COLO829 (cell line): Measurements from ENCODE around the gene FAM216B.
A peak's percentile ranks its signal among the peaks of the same experiment; 100 is the strongest.
"Not testable (repeated sequence)": the region's sequence is repeated elsewhere in the genome, so short reads cannot be mapped to it uniquely, and the experiment has no call there.

Source experiments
- DNase-seq: peaks from one replicate; pipeline ENCODE4 v3.0.0; 2012; ENCODE audit warnings: low spot score

Gene FAM216B

DNA sequence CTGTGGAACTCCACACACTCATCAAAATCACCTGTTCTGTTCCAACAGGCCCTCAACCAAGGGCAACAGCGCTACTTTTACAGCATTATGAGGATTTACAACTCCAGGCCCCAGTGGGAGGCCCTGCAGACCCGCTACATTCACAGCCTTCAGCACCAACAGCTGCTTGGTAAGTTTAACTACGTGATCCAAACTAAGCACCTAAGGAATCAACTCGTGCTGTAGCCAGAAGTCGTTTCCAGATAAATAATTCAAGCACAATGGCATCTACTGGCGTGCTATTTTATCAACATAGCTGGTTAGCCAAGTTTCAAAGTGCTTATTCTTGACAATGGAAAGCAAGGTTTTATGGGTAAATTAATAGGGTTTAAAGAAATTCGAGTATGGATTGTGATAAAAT lies 5.3 kb downstream of the FAM216B start:
- DNase-seq: no peak

- DNase-seq: no peak
Measured at GRCh38 chr13:42788601-42789000, 7.2 kb downstream of the FAM216B start.

GRCh38 chr13:42792154-42792553 lies 10.8 kb downstream of the FAM216B start:
- no peak for DNase-seq

DNA sequence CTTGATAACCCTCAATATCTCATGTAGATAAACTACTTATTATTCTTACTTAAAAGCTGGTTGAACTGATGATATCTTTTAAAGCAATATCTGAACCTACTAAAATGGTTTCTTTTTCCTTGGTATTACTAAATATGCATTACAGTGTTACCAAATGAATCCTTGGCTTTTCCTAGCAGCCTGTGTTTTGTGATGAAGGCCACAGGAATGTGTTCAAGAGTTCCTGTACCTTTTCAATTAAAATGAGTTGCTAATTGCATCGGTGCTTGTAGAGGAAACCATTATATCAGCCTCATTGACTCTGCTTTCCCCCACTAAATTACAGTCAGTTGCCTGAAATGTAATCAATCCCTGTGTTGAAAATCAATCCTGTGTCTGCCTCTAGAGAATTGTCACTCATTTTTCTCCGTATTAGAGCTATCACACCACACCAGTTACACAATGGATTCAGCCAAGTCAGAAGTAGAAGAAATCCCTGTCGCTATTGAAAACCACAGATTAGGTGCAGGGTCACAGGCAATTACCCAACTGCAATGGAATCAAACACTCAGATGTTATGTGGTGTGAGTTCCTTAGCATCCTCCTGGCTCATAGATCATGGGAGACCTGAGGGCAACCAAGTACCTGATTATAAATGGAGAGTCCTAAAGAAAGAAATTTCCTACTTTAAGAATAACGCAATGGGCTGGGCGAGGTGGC lies 13.3 kb downstream of the FAM216B start:
- no peak for DNase-seq

GRCh38 chr13:42795666-42796065 lies 14.3 kb downstream of the FAM216B start:
- no peak for DNase-seq

- DNase-seq: no peak
Measured at GRCh38 chr13:42796747-42797356, 15.5 kb downstream of the FAM216B start.

- peak; percentile 12 for DNase-seq
Measured at GRCh38 chr13:42798118-42798517, 16.7 kb downstream of the FAM216B start.

DNA sequence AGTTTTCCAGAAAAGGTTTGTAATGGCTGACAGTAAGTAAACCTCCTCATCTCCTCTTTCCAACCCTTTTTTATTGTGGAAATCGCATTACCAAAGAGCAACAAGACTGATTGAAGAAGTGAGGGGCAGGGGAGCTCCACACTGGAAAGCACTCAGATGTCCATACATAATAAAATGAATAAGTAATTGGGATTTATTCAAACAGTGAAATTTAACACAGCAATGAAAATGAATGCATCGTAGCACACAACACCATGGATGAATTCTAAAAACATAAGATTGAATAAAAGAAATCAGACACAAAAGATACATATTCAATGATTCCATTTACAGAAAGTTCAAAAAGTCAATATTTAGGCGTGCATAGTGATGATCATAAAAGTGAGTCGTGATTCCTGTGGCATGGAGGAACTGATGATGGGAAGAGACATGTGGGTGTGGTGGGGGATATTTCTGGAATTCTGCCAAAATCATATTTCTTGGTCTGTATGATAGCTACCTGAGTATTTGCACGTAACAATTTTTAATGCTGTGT lies 18.8 kb downstream of the FAM216B start:
- DNase-seq: no peak

GRCh38 chr13:42803563-42804204 lies 22.3 kb downstream of the FAM216B start:
- DNase-seq: no peak

DNA sequence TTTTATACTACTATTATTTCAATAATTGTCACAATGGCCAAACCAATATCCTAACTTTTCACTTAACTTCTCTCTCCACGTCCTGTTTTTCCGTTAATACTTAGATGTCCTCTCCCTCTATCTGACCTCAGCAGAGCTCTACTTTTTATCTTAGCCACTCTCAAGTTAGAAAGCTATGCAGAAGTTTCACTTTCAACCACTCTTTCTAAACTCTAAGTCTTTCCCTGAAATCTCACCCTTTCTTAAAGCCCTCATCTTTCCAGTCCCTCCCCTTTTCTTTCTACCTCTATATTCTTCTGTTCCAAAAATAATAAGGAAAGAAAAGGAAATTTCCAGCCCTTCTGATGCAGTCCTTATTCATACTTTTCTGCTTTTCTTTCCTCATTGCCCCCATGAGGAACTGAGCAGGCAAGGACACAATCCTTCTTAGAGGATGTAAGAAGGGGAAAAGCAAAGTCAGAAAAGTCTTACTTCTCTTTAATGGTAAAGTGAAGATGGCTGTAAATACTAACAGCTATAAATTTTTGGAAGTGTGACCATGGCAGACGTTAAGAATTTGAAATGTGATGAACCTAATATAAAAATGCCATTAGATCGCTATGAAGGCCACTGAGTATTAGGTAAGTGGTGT lies 23.0 kb downstream of the FAM216B start:
- DNase-seq: no peak

DNA sequence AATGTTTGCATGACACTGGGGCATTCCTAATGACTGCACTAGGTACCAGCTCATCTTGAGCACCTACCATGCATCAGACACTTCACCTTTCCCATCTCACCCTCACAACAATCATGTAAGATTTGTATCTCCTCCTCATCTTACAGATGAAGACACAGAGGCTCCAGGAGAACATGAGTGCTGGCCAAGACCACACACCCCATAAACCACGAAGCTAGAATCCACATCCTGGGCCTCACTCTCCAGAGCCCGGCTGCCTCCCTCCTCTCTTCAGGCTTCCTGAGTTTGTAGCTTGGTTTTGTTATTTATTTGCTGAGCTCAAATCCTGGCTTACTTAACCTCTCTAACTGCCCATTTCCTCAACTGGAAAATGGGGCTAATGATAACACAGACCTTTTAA lies 25.9 kb downstream of the FAM216B start:
- no peak for DNase-seq

DNA sequence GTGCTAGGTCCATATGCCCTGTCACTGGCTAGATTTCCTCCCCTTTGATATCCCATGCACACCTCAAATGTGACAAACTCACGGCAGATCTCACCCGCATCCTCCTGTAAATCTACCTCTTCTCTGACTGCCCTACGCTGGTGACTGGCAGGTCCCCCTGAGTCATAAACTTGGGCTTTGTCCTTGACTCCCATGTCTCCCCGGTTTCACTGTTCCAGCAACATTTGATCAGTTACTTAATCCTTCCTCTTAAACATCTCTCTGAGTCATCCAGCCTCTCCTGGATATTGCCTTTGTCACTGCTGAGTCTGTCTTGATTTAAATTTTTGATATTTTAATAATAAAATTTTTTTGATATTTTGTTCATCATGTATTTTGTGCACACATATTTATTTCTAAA lies 26.5 kb downstream of the FAM216B start:
- DNase-seq: no peak

GRCh38 chr13:42808341-42808940 lies 27.1 kb downstream of the FAM216B start:
- DNase-seq: no peak

DNA sequence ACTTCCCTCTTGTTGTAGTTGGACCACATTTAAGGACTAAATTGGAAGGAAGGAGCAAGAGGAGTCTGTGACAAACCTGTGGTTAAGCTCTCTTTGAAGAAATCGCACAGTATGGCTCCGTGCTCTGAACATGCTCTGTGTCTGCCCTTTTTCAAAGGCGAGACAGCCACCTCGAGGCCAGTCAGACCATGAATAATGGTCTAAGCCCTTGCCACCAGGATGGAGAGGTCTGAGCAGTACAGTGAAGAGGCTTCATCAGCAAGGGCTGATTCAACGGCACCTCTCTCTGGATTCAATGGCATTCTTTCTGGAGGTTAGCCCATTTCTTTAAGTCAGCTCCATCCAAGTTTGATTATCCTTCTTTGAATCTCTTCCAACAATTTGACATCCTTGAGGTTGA lies 30.9 kb downstream of the FAM216B start:
- DNase-seq: no peak

DNA sequence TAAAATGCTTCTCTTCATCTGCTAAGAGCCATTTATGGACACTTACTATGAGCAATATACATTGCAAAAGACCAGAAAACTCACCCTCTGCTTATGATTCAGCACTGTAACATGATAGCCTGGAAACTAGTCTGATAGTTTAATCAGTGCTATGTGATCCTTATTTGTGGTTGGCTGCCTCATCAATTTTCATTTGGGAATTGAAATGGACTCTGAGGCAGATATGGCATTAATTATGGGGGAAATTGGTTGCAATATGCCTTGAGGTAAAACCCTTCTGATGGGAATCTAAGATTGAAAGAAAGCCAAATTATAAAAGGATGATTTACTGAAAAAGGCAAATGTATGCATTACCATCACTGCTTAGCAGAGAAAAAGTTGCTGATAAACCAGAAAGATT lies 33.5 kb downstream of the FAM216B start:
- DNase-seq: peak; percentile 14

- no peak for DNase-seq
Measured at GRCh38 chr13:42815681-42816080, 34.3 kb downstream of the FAM216B start.

DNA sequence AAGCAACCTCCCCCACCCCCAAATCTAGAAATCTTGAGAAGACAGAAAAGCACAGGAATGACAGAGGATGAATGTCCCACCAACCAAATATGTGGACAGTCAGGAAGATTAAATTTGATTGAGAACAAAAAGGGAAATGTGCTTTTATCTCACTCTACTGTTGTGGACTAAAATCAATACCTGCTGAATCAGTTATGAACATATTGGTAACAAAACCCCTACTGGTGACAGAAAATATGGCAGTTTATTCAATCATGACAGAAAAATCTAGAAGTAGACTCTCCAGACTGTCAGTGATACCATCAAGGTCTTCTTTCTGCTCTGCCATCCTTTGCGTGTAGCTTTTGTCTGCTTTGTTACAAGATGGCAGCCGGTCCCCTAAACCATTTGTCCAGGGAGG lies 35.2 kb downstream of the FAM216B start:
- DNase-seq: no peak

DNA sequence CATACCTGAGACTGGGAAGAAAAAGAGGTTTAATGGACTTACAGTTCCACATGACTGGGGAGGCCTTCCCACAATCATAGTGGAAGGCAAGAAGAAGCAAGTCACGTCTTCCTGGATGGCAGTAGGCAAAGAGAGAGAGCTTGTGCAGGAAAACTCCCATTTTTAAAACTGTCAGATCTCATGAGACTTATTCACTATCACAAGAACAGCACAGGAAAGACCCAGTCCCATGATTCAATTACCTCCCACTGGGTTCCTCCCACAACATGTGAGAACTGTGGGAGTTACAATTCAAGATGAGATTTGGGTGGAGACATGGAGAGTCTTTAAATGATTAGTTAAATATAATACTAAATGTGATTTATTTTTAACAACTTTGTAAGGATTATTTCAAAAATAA lies 38.3 kb downstream of the FAM216B start:
- not testable (repeated sequence) for DNase-seq

GRCh38 chr13:42820451-42820850 lies 39.1 kb downstream of the FAM216B start:
- DNase-seq: no peak

DNA sequence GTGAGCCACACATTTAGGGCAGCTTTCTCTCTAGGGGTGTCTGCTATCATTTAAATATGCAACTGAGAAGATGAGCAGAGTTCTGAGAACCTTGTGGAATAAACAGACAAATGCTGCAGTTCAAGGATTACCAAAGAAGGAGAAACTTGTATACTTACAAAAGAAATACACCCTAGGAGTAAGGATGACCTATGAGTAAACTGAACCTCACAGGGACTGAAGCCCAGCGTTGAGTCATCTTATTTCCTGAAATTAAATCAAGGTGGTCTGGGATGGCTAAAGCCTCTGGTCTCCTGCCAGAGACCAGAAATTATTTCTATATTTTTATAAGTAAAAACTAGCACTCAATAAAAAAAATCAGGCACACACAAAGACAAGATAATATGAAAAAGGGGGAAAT lies 40.1 kb downstream of the FAM216B start:
- DNase-seq: no peak

DNA sequence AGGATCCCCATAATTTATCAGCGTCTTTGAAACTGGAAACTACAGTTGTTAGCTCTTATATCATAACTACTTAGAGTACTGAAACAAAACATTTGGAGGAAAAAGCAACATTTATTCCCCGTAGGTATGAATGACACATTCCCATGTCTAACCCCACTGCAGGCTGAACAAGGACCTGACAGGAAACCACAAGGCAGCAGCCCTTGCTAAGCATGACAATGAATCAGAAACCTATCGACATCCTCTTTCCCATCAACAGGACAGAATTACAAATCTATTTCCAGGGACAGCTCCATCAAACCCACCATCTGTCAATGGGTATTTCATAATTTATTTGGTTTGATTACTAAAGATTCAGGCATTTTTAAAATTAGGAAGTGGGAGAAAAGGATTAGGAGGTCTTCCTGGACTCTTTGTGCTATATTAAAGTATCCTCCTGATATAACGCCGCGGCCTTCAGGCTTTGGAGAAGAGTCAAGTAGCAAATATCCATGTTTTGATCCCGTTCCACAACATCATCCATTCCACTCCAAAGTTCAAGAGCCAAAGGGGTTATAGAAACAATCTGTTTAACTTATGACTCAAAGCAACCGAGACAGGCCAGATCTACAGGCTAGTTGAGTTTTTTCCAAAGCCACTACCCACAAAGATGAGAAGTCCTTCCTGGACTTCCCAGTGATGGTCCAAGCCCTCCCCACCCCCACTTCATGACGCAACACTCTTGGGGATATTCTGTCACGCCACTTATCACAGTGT lies 51.1 kb downstream of the FAM216B start:
- DNase-seq: no peak

DNA sequence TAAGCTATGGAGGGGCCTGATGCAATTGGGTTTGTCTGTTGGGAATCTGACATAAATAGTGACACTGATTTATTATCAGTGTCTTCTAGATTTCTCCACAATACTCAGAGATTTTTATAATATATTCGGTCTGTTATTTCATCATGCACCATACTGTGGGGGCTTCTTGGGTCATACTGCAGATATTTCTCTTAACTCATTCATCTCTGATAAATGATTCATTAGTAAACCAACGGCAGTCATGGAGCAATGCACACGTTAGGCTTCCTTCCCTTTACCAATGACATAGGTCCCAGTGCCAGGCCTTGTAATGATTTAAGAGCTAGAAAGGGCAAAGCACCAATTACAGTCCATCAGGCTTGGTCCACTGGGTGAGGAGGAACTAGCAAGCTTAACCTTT lies 53.6 kb downstream of the FAM216B start:
- DNase-seq: no peak
